HCEC 1CT (cell line): ENCODE measurements around the gene CFAP92.

ENCODE experiments used
- DNase-seq: peaks from one replicate; pipeline ENCODE4 v3.0.0-alpha.2; 2017

Gene CFAP92

GRCh38 chr3:129003578-129004112 lies 9.8 kb upstream of the CFAP92 start:
- no peak for DNase-seq

GRCh38 chr3:129002573-129003569 lies 9.0 kb upstream of the CFAP92 start:
- DNase-seq: no peak

GRCh38 chr3:129001806-129002572 lies 8.1 kb upstream of the CFAP92 start:
- no peak for DNase-seq

GRCh38 chr3:129001101-129001805 lies 7.4 kb upstream of the CFAP92 start, which contains the start of gene EFCC1:
Gene EFCC1, plus strand, starts transcription at chr3:129001304. Its CDS starts 325 bp downstream, at chr3:129001629.
- DNase-seq: no peak

GRCh38 chr3:129000742-129001100 lies 6.8 kb upstream of the CFAP92 start:
- DNase-seq: no peak

- no peak for DNase-seq
Measured at GRCh38 chr3:128999102-128999501, 5.2 kb upstream of the CFAP92 start.

GRCh38 chr3:128998561-128998960 lies 4.7 kb upstream of the CFAP92 start:
- no peak for DNase-seq

- no peak for DNase-seq
Measured at GRCh38 chr3:128997486-128998133, 3.7 kb upstream of the CFAP92 start.

GRCh38 chr3:128996726-128997125 lies 2.9 kb upstream of the CFAP92 start:
- no peak for DNase-seq

GRCh38 chr3:128996200-128996599 lies 2.3 kb upstream of the CFAP92 start:
- no peak for DNase-seq

- no peak for DNase-seq
Measured at GRCh38 chr3:128995737-128996136, 1.9 kb upstream of the CFAP92 start.

GRCh38 chr3:128994581-128995546 lies 988 bp upstream of the CFAP92 start:
- no peak for DNase-seq

- DNase-seq: no peak
Measured at GRCh38 chr3:128994173-128994512, 267 bp upstream of the CFAP92 start.

- DNase-seq: no peak
Measured at GRCh38 chr3:128992926-128993460, 883 bp downstream of the CFAP92 start.

- no peak for DNase-seq
Measured at GRCh38 chr3:128991355-128991895, 2.5 kb downstream of the CFAP92 start.

GRCh38 chr3:128988286-128988685 lies 5.6 kb downstream of the CFAP92 start:
- no peak for DNase-seq

- DNase-seq: no peak
Measured at GRCh38 chr3:128987302-128988100, 6.4 kb downstream of the CFAP92 start.

- DNase-seq: no peak
Measured at GRCh38 chr3:128984596-128984995, 9.3 kb downstream of the CFAP92 start.

- DNase-seq: no peak
Measured at GRCh38 chr3:128983293-128984069, 10.4 kb downstream of the CFAP92 start.
